ENCODE results near the gene ANKRD9. TPM values are rescaled to one million over a fixed set of nuclear protein-coding genes. Genes with fewer than 3 reads are reported as not detected.

ANKRD9 gene
- total and polyA plus RNA-seq, 2 donors (not counting 3 experiments of a cell fraction or from before 2014, with no cell fraction given): 21.0 to 24.6 TPM

DNA sequence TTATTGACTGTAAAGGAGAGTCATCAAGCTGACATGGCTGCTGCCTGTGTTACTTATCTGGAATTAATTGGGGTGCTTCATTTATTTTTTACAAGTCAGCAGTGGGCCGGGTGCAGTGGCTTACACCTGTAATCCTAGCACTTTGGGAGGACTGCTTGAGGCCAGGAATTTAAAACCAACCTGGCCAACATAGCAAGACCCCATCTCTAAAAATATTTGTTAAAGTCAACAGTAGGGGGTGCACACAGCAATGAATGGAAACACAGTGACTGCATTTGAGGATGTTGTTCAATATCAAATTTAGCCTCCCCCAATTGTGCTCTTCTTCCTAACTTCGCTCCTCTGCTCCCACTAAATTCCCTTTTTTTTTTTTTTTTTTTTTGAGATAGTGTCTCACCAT lies 52.1 kb downstream of the ANKRD9 start:
- Histone ChIP-seq H4K20me1 (replicated peaks; ENCODE audit: control insufficient read depth, extremely low read depth, insufficient read depth, low read length) (no peaks in the 10 kb centered on the region), H3K9ac (replicated peaks; ENCODE audit: extremely low read depth, insufficient read depth, low read length) (no peak overlapping the region), H3K4me3 (replicated peaks in 1 of 3; ENCODE audit: insufficient read depth in 1 of 3, low read depth in 1 of 3, low read length in 3 of 3) (no peak overlapping the region), H3K79me2 (ENCODE audit: control insufficient read depth, insufficient read depth, low read length) (no peaks in the 10 kb centered on the region), H3K9me3 (replicated peaks; ENCODE audit: control insufficient read depth, insufficient read depth, low read length) (no peaks in the 10 kb centered on the region), H3K4me2 (ENCODE audit: insufficient read depth, low read length) (no peak overlapping the region), H2AFZ (ENCODE audit: low read depth, low read length) (no peak overlapping the region), H3K36me3 (ENCODE audit: control insufficient read depth in 2 of 2, extremely low read depth in 1 of 2, insufficient read depth in 2 of 2, low read length in 2 of 2) (peaks cover 0 to 13% of the 10 kb centered on the region in 2 experiments), H3K27me3 (ENCODE audit: control insufficient read depth in 2 of 2, insufficient read depth in 2 of 2, low read length in 2 of 2) (no peaks in the 10 kb centered on the region), H3K27ac (ENCODE audit: insufficient read depth, low read depth, low read length) (no peak overlapping the region), H3K9me1 (replicated peaks; ENCODE audit: control insufficient read depth, extremely low read depth, insufficient read depth, low read length) (no peaks in the 10 kb centered on the region), H3K4me1 (ENCODE audit: control insufficient read depth, extremely low read depth, insufficient read depth, low read length) (no peaks in the 10 kb centered on the region)
- TF ChIP-seq POLR2A (IDR thresholded peaks at IDR 0.05; ENCODE audit: low read depth, low read length) (no peak), GATA2 (IDR thresholded peaks at IDR 0.05; ENCODE audit: insufficient read depth, insufficient read length, low read depth, low read length) (no peak), FOS (IDR thresholded peaks at IDR 0.05; ENCODE audit: borderline replicate concordance, insufficient read depth, low read length) (no peak), EZH2 (IDR thresholded peaks at IDR 0.05; ENCODE audit: borderline replicate concordance, low read depth, low read length, severe bottlenecking) (no peak), MYC (IDR thresholded peaks at IDR 0.05; ENCODE audit: low read depth, low read length) (no peak)
- TF ChIP-seq, protein P1, sequence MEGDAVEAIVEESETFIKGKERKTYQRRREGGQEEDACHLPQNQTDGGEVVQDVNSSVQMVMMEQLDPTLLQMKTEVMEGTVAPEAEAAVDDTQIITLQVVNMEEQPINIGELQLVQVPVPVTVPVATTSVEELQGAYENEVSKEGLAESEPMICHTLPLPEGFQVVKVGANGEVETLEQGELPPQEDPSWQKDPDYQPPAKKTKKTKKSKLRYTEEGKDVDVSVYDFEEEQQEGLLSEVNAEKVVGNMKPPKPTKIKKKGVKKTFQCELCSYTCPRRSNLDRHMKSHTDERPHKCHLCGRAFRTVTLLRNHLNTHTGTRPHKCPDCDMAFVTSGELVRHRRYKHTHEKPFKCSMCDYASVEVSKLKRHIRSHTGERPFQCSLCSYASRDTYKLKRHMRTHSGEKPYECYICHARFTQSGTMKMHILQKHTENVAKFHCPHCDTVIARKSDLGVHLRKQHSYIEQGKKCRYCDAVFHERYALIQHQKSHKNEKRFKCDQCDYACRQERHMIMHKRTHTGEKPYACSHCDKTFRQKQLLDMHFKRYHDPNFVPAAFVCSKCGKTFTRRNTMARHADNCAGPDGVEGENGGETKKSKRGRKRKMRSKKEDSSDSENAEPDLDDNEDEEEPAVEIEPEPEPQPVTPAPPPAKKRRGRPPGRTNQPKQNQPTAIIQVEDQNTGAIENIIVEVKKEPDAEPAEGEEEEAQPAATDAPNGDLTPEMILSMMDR (IDR thresholded peaks at IDR 0.05; ENCODE audit: extremely low read depth in 1 of 2, insufficient read depth in 1 of 2, low read depth in 1 of 2, low read length in 2 of 2): no peak
- FAIRE-seq (no peak), DNase-seq (ENCODE audit: low read depth, low spot score) (no peak)
- no TSS peak for BruUV-seq (replicated peaks)
- POLR2A ChIA-PET: no interaction called here
- dilution Hi-C loops (cut with MboI; ENCODE audit: extremely low pct_ligation_motif_present, low sequenced_read_pairs) (no loop called here), intact Hi-C loops (cut with micrococcal nuclease) (no loop called here)
- CTCF ChIA-PET: no interaction called here

DNA sequence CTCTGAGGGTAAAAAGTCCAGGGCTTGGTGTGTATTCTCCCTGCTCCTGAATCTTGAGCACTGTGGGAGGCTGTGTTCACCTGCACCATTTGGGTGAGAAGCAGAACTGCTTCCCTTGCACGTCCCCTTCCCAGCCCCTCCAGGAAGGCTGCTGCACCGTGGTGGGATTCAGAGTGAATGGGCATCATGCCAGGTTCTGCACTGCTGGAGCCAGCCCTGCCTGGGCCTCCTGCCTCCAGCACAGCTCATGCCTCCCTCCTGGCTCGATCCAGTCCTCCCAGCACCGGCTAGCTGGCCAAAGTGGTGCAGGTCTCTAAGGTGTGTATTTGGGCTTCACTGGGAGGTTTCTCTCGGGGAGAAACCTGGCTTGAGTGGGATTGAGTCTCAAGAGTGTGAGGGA lies 54.9 kb downstream of the ANKRD9 start:
- ChIA-PET CTCF (interaction anchor here (1.0 kb wide), 1 partner anchor 16 kb away, joined by 3 read pairs; no protein-coding TSS in a partner anchor), POLR2A (no interaction called here)
- Histone ChIP-seq H3K9ac (replicated peaks; ENCODE audit: extremely low read depth, insufficient read depth, low read length) (no peak overlapping the region), H3K9me1 (replicated peaks; ENCODE audit: control insufficient read depth, extremely low read depth, insufficient read depth, low read length) (no peaks in the 10 kb centered on the region), H3K9me3 (replicated peaks; ENCODE audit: control insufficient read depth, insufficient read depth, low read length) (no peaks in the 10 kb centered on the region), H3K4me3 (replicated peaks in 1 of 3; ENCODE audit: insufficient read depth in 1 of 3, low read depth in 1 of 3, low read length in 3 of 3) (no peak overlapping the region), H3K4me1 (ENCODE audit: control insufficient read depth, extremely low read depth, insufficient read depth, low read length) (no peaks in the 10 kb centered on the region), H3K27me3 (ENCODE audit: control insufficient read depth in 2 of 2, insufficient read depth in 2 of 2, low read length in 2 of 2) (no peaks in the 10 kb centered on the region), H3K36me3 (ENCODE audit: control insufficient read depth in 2 of 2, extremely low read depth in 1 of 2, insufficient read depth in 2 of 2, low read length in 2 of 2) (peaks cover 0 to 33% of the 10 kb centered on the region in 2 experiments), H2AFZ (ENCODE audit: low read depth, low read length) (no peak overlapping the region), H3K27ac (ENCODE audit: insufficient read depth, low read depth, low read length) (no peak overlapping the region), H4K20me1 (replicated peaks; ENCODE audit: control insufficient read depth, extremely low read depth, insufficient read depth, low read length) (no peaks in the 10 kb centered on the region), H3K79me2 (ENCODE audit: control insufficient read depth, insufficient read depth, low read length) (no peaks in the 10 kb centered on the region), H3K4me2 (ENCODE audit: insufficient read depth, low read length) (no peak overlapping the region)
- no peak for FAIRE-seq
- intact Hi-C loops (cut with micrococcal nuclease): no loop called here
- TF ChIP-seq POLR2A (IDR thresholded peaks at IDR 0.05; ENCODE audit: low read depth, low read length) (no peak), EZH2 (IDR thresholded peaks at IDR 0.05; ENCODE audit: borderline replicate concordance, low read depth, low read length, severe bottlenecking) (no peak), POLR2AphosphoS5 (IDR thresholded peaks at IDR 0.05; ENCODE audit: insufficient read depth, low read depth, low read length) (no peak)
- TF ChIP-seq, protein P1 (IDR thresholded peaks at IDR 0.05; ENCODE audit: extremely low read depth in 1 of 2, insufficient read depth in 1 of 2, low read depth in 1 of 2, low read length in 2 of 2): no peak
- no peak for DNase-seq (ENCODE audit: low read depth, low spot score)
- no TSS peak for BruUV-seq (replicated peaks)
- dilution Hi-C loops (cut with MboI; ENCODE audit: extremely low pct_ligation_motif_present, low sequenced_read_pairs): no loop called here
